SK-N-SH (cell line): ENCODE results near the gene TREM2. TPM values are rescaled to one million over a fixed set of nuclear protein-coding genes. Genes with fewer than 3 reads are reported as not detected.

Source experiments
- CTCF ChIA-PET: fragments of 300-600, 350-600 bp; formaldehyde crosslinking; extraction: SDS; loops from one replicate; lab custom pipeline; 2021; lab: Yijun Ruan, JAX
- POLR2A ChIA-PET: fragments of 350-600 bp; sonication (Branson Sonifier 250); formaldehyde crosslinking; extraction: SDS; loops from one replicate; lab custom pipeline; 2020; ENCODE audit warnings: antibody characterized with exemption, inconsistent platforms; lab: Yijun Ruan, JAX
- DNase-seq: peaks from one replicate; pipeline ENCODE4 v3.0.0; 2012
- H2AFZ ChIP-seq: fragments of 200-600 bp; sonication (generic); 2 replicates; pipeline ENCODE4 v1.8.1; 2016; ENCODE audit warnings: antibody characterized with exemption, mild to moderate bottlenecking, low read depth
- H3F3A ChIP-seq: fragments of 200-600 bp; sonication (generic); replicated peaks from 2 replicates; pipeline ENCODE3; 2016; ENCODE audit warnings: antibody characterized with exemption, mild to moderate bottlenecking; ENCODE audit not compliant: insufficient read depth
- H3K27ac ChIP-seq, 2 experiments: fragments of 200-500 bp in 1 of 2; fragments of 200-600 bp in 1 of 2; sonication (Bioruptor generic) in 1 of 2; sonication (generic), shearing (Covaris generic) in 1 of 2; 2 replicates each; pipeline versions ENCODE4 v1.5.1 to v1.6.1; 2014 to 2016; ENCODE audit warnings: low read depth in 2 of 2, inconsistent platforms in 1 of 2, low read length in 1 of 2, mild to moderate bottlenecking in 1 of 2, mixed read lengths in 1 of 2
- H3K27me3 ChIP-seq: fragments of 200-600 bp; sonication (generic), shearing (Covaris generic); 2 replicates; pipeline ENCODE4 v1.6.1; 2016; ENCODE audit warnings: mixed run types; ENCODE audit not compliant: insufficient read depth
- H3K36me3 ChIP-seq, 2 experiments: fragments of 200-500 bp in 1 of 2; fragments of 200-600 bp in 1 of 2; sonication (Bioruptor generic) in 1 of 2; sonication (generic) in 1 of 2; replicated peaks in 1 of 2; 2 replicates each; pipeline versions ENCODE3 to v1.5.1; 2014 to 2016; ENCODE audit warnings: low read length in 1 of 2, mild to moderate bottlenecking in 1 of 2; ENCODE audit not compliant: insufficient read depth in 2 of 2, control insufficient read depth in 1 of 2
- H3K4me1 ChIP-seq, 2 experiments: fragments of 200-500 bp in 1 of 2; fragments of 200-600 bp in 1 of 2; sonication (Bioruptor generic) in 1 of 2; sonication (generic), shearing (Covaris generic) in 1 of 2; 2 replicates each; pipeline versions ENCODE4 v1.5.1 to v1.6.1; 2014 to 2016; ENCODE audit warnings: low read depth in 1 of 2, low read length in 1 of 2, mixed run types in 1 of 2; ENCODE audit not compliant: insufficient read depth in 2 of 2, control insufficient read depth in 1 of 2
- H3K4me2 ChIP-seq: fragments of 200-600 bp; sonication (generic), shearing (Covaris generic); 2 replicates; pipeline ENCODE4 v1.6.1; 2017; ENCODE audit warnings: mixed run types
- H3K4me3 ChIP-seq, 2 experiments: fragments of 200-500 bp in 1 of 2; fragments of 200-600 bp in 1 of 2; sonication (Bioruptor generic) in 1 of 2; sonication (generic), shearing (Covaris generic) in 1 of 2; 2 replicates each; pipeline versions ENCODE4 v1.5.1 to v1.8.1; 2014 to 2016; ENCODE audit warnings: low read depth in 2 of 2, inconsistent platforms in 1 of 2, low read length in 1 of 2, mild to moderate bottlenecking in 1 of 2, mixed read lengths in 1 of 2, moderate library complexity in 1 of 2
- H3K79me2 ChIP-seq: fragments of 200-600 bp; sonication (generic); 2 replicates; pipeline ENCODE4 v1.8.1; 2017; ENCODE audit warnings: mild to moderate bottlenecking; ENCODE audit not compliant: insufficient read depth
- H3K9ac ChIP-seq: fragments of 200-600 bp; sonication (generic); 2 replicates; pipeline ENCODE4 v1.6.1; 2017; ENCODE audit warnings: mixed run types
- H3K9me2 ChIP-seq: fragments of 200-600 bp; sonication (generic); 2 replicates; pipeline ENCODE4 v1.6.1; 2017; ENCODE audit warnings: mixed run types
- H3K9me3 ChIP-seq: fragments of 200-600 bp; sonication (generic); 2 replicates; pipeline ENCODE4 v1.6.1; 2017; ENCODE audit warnings: mixed run types, mild to moderate bottlenecking, moderate library complexity
- H4K20me1 ChIP-seq: fragments of 200-600 bp; sonication (generic); 2 replicates; pipeline ENCODE4 v1.6.1; 2017; ENCODE audit warnings: mild to moderate bottlenecking, mixed run types; ENCODE audit not compliant: insufficient read depth
- CTCF ChIP-seq: fragments of 200-600 bp; sonication (generic); IDR thresholded peaks from 2 replicates; pipeline ENCODE4 v1.6.1; 2017; ENCODE audit warnings: antibody characterized with exemption, mild to moderate bottlenecking, moderate library complexity
- ELF1 ChIP-seq: IDR thresholded peaks from 2 replicates; pipeline ENCODE4 v1.4.0; 2012
- EP300 ChIP-seq, 2 experiments: IDR thresholded peaks; 2 replicates each; pipeline versions ENCODE4 v1.4.0 to v1.6.1; 2012; ENCODE audit warnings: borderline replicate concordance in 1 of 2, low read depth in 1 of 2, low read length in 1 of 2
- FOXJ3 ChIP-seq: sonication (generic); formaldehyde crosslinking; IDR thresholded peaks from 2 replicates; pipeline ENCODE4 v1.5.1; 2020; ENCODE audit warnings: mild to moderate bottlenecking, missing genetic modification reagents
- GABPA ChIP-seq: IDR thresholded peaks from 2 replicates; pipeline ENCODE4 v1.4.0; 2012; ENCODE audit warnings: low read depth, mild to moderate bottlenecking
- GATA2 ChIP-seq: sonication (generic); formaldehyde crosslinking; IDR thresholded peaks from 2 replicates; pipeline ENCODE4 v1.5.0; 2020; ENCODE audit warnings: mild to moderate bottlenecking, missing genetic modification reagents
- IRF3 ChIP-seq: fragments of 150-350 bp; IDR thresholded peaks from 2 replicates; pipeline ENCODE4 v1.6.1; 2016; ENCODE audit warnings: mild to moderate bottlenecking, low read depth, low read length
- JUND ChIP-seq: IDR thresholded peaks from 2 replicates; pipeline ENCODE4 v1.4.0; 2012
- MAX ChIP-seq: IDR thresholded peaks from 2 replicates; pipeline ENCODE4 v1.4.0; 2012; ENCODE audit warnings: low read depth
- MEF2A ChIP-seq: IDR thresholded peaks from 2 replicates; pipeline ENCODE4 v1.4.0; 2012; ENCODE audit warnings: low read depth, borderline replicate concordance
- MXI1 ChIP-seq: IDR thresholded peaks from 2 replicates; pipeline ENCODE4 v1.6.1; 2012; ENCODE audit warnings: mild to moderate bottlenecking, low read depth, low read length, improper control_type of control experiment
- NFIC ChIP-seq: IDR thresholded peaks from 2 replicates; pipeline ENCODE4 v1.4.0; 2012; ENCODE audit warnings: borderline replicate concordance
- POLR2AphosphoS5 ChIP-seq: IDR thresholded peaks from 2 replicates; pipeline ENCODE4 v1.6.1; 2012; ENCODE audit warnings: low read depth, low read length
- RAD21 ChIP-seq: IDR thresholded peaks from 2 replicates; pipeline ENCODE4 v1.6.1; 2012; ENCODE audit warnings: mild to moderate bottlenecking, low read length
- REST ChIP-seq: IDR thresholded peaks from 2 replicates; pipeline ENCODE4 v1.6.1; 2012; ENCODE audit warnings: mild to moderate bottlenecking, low read depth, low read length, moderate library complexity
- RFX5 ChIP-seq: IDR thresholded peaks from 2 replicates; pipeline ENCODE4 v1.6.1; 2012; ENCODE audit warnings: mild to moderate bottlenecking, improper control_type of control experiment, low read length
- SIN3A ChIP-seq: IDR thresholded peaks from 2 replicates; pipeline ENCODE4 v1.6.1; 2012; ENCODE audit warnings: low read depth, mild to moderate bottlenecking, low read length, moderate library complexity, borderline replicate concordance
- TEAD4 ChIP-seq: IDR thresholded peaks from 2 replicates; pipeline ENCODE4 v1.4.0; 2012; ENCODE audit warnings: mild to moderate bottlenecking, borderline replicate concordance; ENCODE audit not compliant: insufficient read depth
- USF1 ChIP-seq: IDR thresholded peaks from 2 replicates; pipeline ENCODE4 v1.4.0; 2012; ENCODE audit warnings: low read depth, borderline replicate concordance
- YY1 ChIP-seq: IDR thresholded peaks from 2 replicates; pipeline ENCODE4 v1.4.0; 2012; ENCODE audit warnings: low read depth, mild to moderate bottlenecking
- WGBS: methylation state at CpG from one replicate; pipeline ENCODE4 v1.1.6; 2017; ENCODE audit warnings: low lambda C conversion rate; 5-methylcytosine and 5-hydroxymethylcytosine counted together
- polyA plus RNA-seq, 3 experiments: library from polyadenylated mRNA; depleted of rRNA; stranded (reverse); fragments of >200 nt; gene quantifications; 2 replicates each; pipeline ENCODE4 v1.2.3, GENCODE V29; 2012

TREM2 gene
- polyA plus RNA-seq, 1 of the 3 experiments (the other 2 are of a cell fraction) = not detected

- H3K36me3 ChIP-seq = no peaks in the 10 kb centered on the region
- WGBS = 13% methylated on average over 3 of the region's 3 CpGs
- no peak for DNase-seq
- no peak overlapping the region for H3K9ac ChIP-seq
- no peaks in the 10 kb centered on the region for H3K9me2 ChIP-seq
- no peaks in the 10 kb centered on the region for H3K79me2 ChIP-seq
- H4K20me1 ChIP-seq = no peaks in the 10 kb centered on the region
- peaks cover 10% of the 10 kb centered on the region; the same call in 1 of the 2 replicates for H3K27me3 ChIP-seq
- no peak overlapping the region for H3K4me3 ChIP-seq
- no peaks in the 10 kb centered on the region for H3F3A ChIP-seq
- POLR2A ChIA-PET = no interaction called here
- no peaks in the 10 kb centered on the region for H3K4me1 ChIP-seq
- H3K27ac ChIP-seq = no peak overlapping the region
- TF ChIP-seq TEAD4 (no peak), NFIC (no peak), MAX (no peak), RFX5 (no peak), USF1 (no peak), MEF2A (no peak), GABPA (no peak), IRF3 (no peak), SIN3A (no peak), CTCF (no peak), JUND (no peak), YY1 (no peak), GATA2 (CRISPR knock-in tag) (no peak)
- TF ChIP-seq, all 33 proteins: peak for 0
- Histone ChIP-seq H2AFZ (no peak overlapping the region), H3K4me2 (no peak overlapping the region), H3K9me3 (no peaks in the 10 kb centered on the region)
- CTCF ChIA-PET = no interaction called here
Observed at GRCh38 chr6:41177287-41177686, 14.4 kb upstream of the TREM2 start.

- Histone ChIP-seq H3K4me1 (no peaks in the 10 kb centered on the region), H3K4me3 (no peak overlapping the region), H3K9ac (no peak overlapping the region), H3K36me3 (no peaks in the 10 kb centered on the region), H3K4me2 (no peak overlapping the region), H3F3A (no peaks in the 10 kb centered on the region), H4K20me1 (no peaks in the 10 kb centered on the region), H2AFZ (no peak overlapping the region), H3K27me3 (peaks cover 10% of the 10 kb centered on the region; the same call in 1 of the 2 replicates), H3K27ac (no peak overlapping the region), H3K79me2 (no peaks in the 10 kb centered on the region), H3K9me3 (no peaks in the 10 kb centered on the region), H3K9me2 (no peaks in the 10 kb centered on the region)
- no peak for DNase-seq
- POLR2A ChIA-PET = no interaction called here
- CTCF ChIA-PET = interaction anchor here (0.6 kb wide), 1 partner anchor 1304 kb away, joined by 3 read pairs; no protein-coding TSS in a partner anchor
- 77% methylated on average over 12 of the region's 12 CpGs for WGBS
- TF ChIP-seq FOXJ3 (CRISPR knock-in tag) (no peak), ELF1 (no peak), POLR2AphosphoS5 (no peak), REST (no peak), MAX (no peak), MEF2A (no peak), GATA2 (CRISPR knock-in tag) (no peak), MXI1 (no peak), RAD21 (no peak), EP300 (IDR thresholded peaks at IDR 0.05; ENCODE audit: borderline replicate concordance in 1 of 2, low read depth in 1 of 2, low read length in 1 of 2) (no peak)
Observed at GRCh38 chr6:41176189-41176588, 13.3 kb upstream of the TREM2 start.
